A673 (cell line): ENCODE measurements around the gene NUDCD3. TPM values are rescaled to one million over a fixed set of nuclear protein-coding genes. Genes with fewer than 3 reads are reported as not detected.
"Not testable (repeated sequence)": the region's sequence is repeated elsewhere in the genome, so short reads cannot be mapped to it uniquely, and the experiment has no call there.

Source experiments
- BruUV-seq: library from RNA; stranded (reverse); fragments of 400-500 nt; replicated peaks from 2 replicates; lab custom pipeline; 2021; lab: Mats Ljungman, UMichigan
- CTCF ChIA-PET: fragments of 300-600 bp; sonication (Branson Sonifier 250); formaldehyde crosslinking; loops from one replicate; lab custom pipeline; 2022; ENCODE audit warnings: antibody characterized with exemption; lab: Charles Lee
- POLR2A ChIA-PET: fragments of 300-600 bp; sonication (Branson Sonifier 250); formaldehyde crosslinking; loops from one replicate; lab custom pipeline; 2022; ENCODE audit warnings: antibody characterized with exemption; ENCODE audit not compliant: low non-redundant PET; lab: Charles Lee
- DNase-seq: peaks from one replicate; pipeline ENCODE4 v3.0.0-alpha.2; 2015; ENCODE audit warnings: low spot score
- H3K27ac ChIP-seq: fragments of 200-600 bp; sonication (generic); 2 replicates; pipeline ENCODE4 v1.5.1; 2016; ENCODE audit warnings: mixed run types, low read depth, mild to moderate bottlenecking, mixed read lengths, antibody characterized with exemption, low read length; ENCODE audit not compliant: poor library complexity, severe bottlenecking
- H3K27me3 ChIP-seq: fragments of 200-600 bp; sonication (generic); replicated peaks from 2 replicates; pipeline ENCODE4 v1.6.1; 2017; ENCODE audit warnings: mixed run types, low read depth, mild to moderate bottlenecking, mixed read lengths, antibody characterized with exemption, low read length; ENCODE audit not compliant: insufficient read depth, poor library complexity
- H3K36me3 ChIP-seq: fragments of 200-600 bp; sonication (generic); 2 replicates; pipeline ENCODE4 v1.6.1; 2016; ENCODE audit warnings: mixed run types, mild to moderate bottlenecking, mixed read lengths, antibody characterized with exemption, low read length; ENCODE audit not compliant: insufficient read depth, poor library complexity, severe bottlenecking
- H3K4me1 ChIP-seq: fragments of 200-600 bp; sonication (generic); 2 replicates; pipeline ENCODE4 v1.6.1; 2017; ENCODE audit warnings: mixed run types, mild to moderate bottlenecking, mixed read lengths, antibody characterized with exemption, low read length; ENCODE audit not compliant: insufficient read depth, poor library complexity, severe bottlenecking
- H3K4me3 ChIP-seq: fragments of 200-600 bp; sonication (generic); 2 replicates; pipeline ENCODE4 v1.5.1; 2016; ENCODE audit warnings: low read depth, mixed run types, mild to moderate bottlenecking, mixed read lengths, low read length; ENCODE audit not compliant: poor library complexity, severe bottlenecking
- H3K9me3 ChIP-seq: fragments of 200-600 bp; sonication (generic); 2 replicates; pipeline ENCODE4 v1.6.1; 2016; ENCODE audit warnings: mixed run types, low read depth, mild to moderate bottlenecking, mixed read lengths, antibody characterized with exemption, low read length; ENCODE audit not compliant: poor library complexity, severe bottlenecking
- CTCF ChIP-seq: fragments of 300-800, 200-600 bp; sonication (generic); conservative IDR thresholded peaks from 2 replicates; pipeline ENCODE4 v1.5.1; 2017; ENCODE audit warnings: low read depth, mild to moderate bottlenecking, antibody characterized with exemption, low read length, moderate library complexity, mixed read lengths
- EZH2 ChIP-seq: fragments of 200-600 bp; sonication (generic); IDR thresholded peaks from 2 replicates; pipeline ENCODE4 v1.6.1; 2017; ENCODE audit warnings: borderline replicate concordance, low read depth, mild to moderate bottlenecking, mixed read lengths, antibody characterized with exemption, low read length; ENCODE audit not compliant: poor library complexity, severe bottlenecking
- intact Hi-C: fragments of 100-400 bp; cut with micrococcal nuclease; formaldehyde crosslinking; loops from one replicate; pipeline ENCODE4 v1.10.0; 2022; ENCODE audit not compliant: unreplicated experiment
- total RNA-seq: library from RNA; stranded (reverse); gene quantifications from 2 replicates; pipeline ENCODE4 v1.2.3, GENCODE V29; 2021

Gene NUDCD3
- total RNA-seq, 1 experiment from 2014 or later, result 119 TPM

GRCh38 chr7:44430054-44430453 is 60.4 kb downstream of the NUDCD3 start:
- ChIA-PET POLR2A (interaction anchor here (0.7 kb wide), 1 partner anchor 987 kb away, joined by 3 read pairs; no protein-coding TSS in a partner anchor), CTCF (no interaction called here)
- Histone ChIP-seq H3K27me3 (no peaks in the 10 kb centered on the region), H3K4me3 (no peak overlapping the region), H3K9me3 (no peaks in the 10 kb centered on the region), H3K36me3 (peaks cover 9% of the 10 kb centered on the region), H3K27ac (no peak overlapping the region), H3K4me1 (no peaks in the 10 kb centered on the region)
- DNase-seq, result no peak
- BruUV-seq, result no TSS peak
- intact Hi-C loops, result no loop called here
- no peak for TF ChIP-seq CTCF

DNA sequence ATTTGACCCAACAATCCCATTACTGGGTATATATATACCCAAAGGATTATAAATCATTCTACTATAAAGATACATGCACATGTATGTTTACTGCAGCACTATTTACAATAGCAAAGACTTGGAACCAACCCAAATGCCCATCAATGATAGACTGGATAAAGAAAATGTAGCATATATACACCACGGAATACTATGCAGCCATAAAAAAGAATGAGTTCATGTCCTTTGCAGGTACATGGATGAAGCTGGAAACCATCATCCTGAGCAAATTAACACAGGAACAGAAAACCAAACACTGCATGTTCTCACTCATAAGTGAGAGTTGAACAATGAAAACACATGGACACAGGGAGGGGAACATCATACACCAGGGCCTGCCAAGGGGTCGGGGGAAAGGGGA is 65.7 kb downstream of the NUDCD3 start:
- BruUV-seq, POLR2A ChIA-PET, H3K9me3 ChIP-seq, H3K27me3 ChIP-seq, CTCF ChIA-PET, H3K4me3 ChIP-seq, intact Hi-C loops, DNase-seq, H3K4me1 ChIP-seq, H3K27ac ChIP-seq, H3K36me3 ChIP-seq: not testable (repeated sequence)

- Histone ChIP-seq H3K27ac (no peak overlapping the region), H3K4me1 (no peaks in the 10 kb centered on the region), H3K27me3 (no peaks in the 10 kb centered on the region), H3K4me3 (no peak overlapping the region), H3K9me3 (peaks cover under 1% of the 10 kb centered on the region), H3K36me3 (peaks cover 5% of the 10 kb centered on the region)
- BruUV-seq, result no TSS peak
- intact Hi-C loops, result no loop called here
- ChIA-PET POLR2A (no interaction called here), CTCF (no interaction called here)
- TF ChIP-seq CTCF (no peak), EZH2 (no peak)
- DNase-seq, result no peak
Observed at GRCh38 chr7:44416941-44417340, 73.5 kb downstream of the NUDCD3 start.

GRCh38 chr7:44415510-44415909 is 74.9 kb downstream of the NUDCD3 start:
- ChIA-PET CTCF (no interaction called here), POLR2A (no interaction called here)
- no TSS peak for BruUV-seq
- no peaks in the 10 kb centered on the region for H3K27me3 ChIP-seq
- H3K9me3 ChIP-seq, result peaks cover 8% of the 10 kb centered on the region
- no peak for DNase-seq
- H3K4me3 ChIP-seq, result no peak overlapping the region
- intact Hi-C loops, result no loop called here
- H3K27ac ChIP-seq, result no peak overlapping the region
- no peaks in the 10 kb centered on the region for H3K4me1 ChIP-seq
- TF ChIP-seq CTCF (no peak), EZH2 (no peak)
- peaks cover 7% of the 10 kb centered on the region for H3K36me3 ChIP-seq
